Glomerular visceral epithelial cell (primary cell): ENCODE data around the gene NEDD4.
"Not testable (repeated sequence)": the region's sequence is repeated elsewhere in the genome, so short reads cannot be mapped to it uniquely, and the experiment has no call there.

Experiments
- DNase-seq: peaks from one replicate; pipeline ENCODE4 v3.0.0-alpha.2; 2016; ENCODE audit errors: extremely low spot score

Gene NEDD4

DNA sequence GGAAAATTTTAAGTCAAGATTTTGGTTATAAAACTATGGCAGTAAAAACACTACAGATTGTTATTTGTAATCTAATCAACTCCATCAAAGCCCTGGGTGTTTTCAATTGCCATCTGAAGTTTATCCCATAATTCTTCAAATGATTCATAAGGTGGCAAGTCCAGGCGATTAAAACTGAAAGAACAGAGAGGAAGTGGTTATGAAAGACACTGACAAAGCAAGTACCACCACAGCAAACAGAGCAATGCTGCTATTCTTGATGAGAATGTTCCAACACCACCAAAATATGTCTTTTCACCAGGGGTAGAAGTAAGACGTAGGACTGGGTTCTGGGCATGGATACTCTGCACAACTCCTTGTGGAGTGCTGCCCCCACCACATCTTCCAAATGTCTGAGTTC is 163.6 kb downstream of the NEDD4 start:
- no peak for DNase-seq

DNA sequence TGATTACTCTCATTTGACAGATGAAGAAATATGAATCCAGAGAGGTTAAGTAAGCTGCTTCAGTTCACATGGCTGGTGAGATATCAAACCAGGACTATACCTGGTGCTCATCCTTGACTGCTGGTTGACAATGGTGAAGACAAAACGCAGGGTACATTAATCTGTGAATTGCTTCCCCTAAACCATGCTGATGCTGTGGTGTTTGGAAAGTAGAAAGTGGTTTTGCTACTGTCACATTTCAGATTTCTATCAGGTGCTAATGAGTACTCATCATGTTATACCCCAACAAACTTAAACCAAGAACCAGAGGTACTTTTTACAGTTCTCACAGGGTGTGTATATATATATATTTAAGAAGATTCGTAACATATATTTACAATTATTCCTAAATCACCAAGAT is 165.5 kb downstream of the NEDD4 start:
- DNase-seq: no peak

DNA sequence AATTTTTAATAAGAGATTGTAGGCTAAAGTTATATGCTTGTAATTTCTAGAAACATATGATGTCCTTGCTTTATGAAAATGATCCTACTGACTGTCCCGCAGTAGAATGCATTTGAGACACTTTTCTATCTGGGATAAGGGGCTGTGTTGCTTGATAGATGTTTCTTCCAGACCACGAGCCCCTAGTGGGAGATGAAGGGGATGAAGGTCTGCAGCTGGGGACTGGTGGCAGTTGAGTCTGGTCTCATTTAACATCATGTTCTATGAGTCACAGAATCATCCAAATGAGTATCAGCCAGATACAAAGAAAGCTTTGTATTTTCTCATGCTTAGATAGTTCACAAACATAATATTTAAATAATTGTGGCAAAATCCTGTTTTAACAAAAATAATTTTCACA is 166.2 kb downstream of the NEDD4 start:
- no peak for DNase-seq

DNA sequence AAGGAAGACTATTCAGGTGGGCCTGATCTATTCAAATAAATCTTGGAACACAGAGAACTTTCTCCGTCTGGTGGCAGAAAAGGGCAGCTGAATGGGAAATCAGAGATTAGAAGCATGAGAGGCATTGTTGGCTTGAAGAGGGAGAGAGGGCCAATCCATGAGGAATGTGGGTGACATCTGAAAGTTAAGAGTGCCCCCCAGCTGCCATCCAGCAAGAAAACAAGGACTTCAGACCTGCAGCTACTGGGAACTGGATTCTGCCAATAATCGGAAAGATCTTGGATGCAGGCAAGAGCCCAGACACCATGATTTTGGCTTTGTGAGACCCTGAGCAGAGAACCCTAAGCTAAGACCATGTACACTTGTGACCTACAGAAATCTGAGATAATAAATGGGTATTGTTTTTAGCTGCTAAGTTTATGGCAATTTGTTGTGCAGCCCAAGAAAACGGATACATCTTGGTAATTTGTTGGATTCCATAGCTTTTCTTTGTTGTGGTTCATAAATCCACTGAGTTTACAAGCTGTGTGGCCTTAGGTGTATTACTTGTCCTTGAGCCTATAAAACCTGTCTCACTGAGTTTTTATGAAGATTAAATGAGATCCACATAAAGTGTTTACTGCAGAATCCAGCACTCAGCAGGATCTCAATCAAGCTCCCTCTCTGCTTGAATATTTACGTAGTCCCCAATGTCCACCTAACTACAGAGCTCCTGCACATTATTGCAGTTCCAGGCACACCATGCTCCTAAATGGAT is 168.4 kb downstream of the NEDD4 start:
- no peak for DNase-seq

DNA sequence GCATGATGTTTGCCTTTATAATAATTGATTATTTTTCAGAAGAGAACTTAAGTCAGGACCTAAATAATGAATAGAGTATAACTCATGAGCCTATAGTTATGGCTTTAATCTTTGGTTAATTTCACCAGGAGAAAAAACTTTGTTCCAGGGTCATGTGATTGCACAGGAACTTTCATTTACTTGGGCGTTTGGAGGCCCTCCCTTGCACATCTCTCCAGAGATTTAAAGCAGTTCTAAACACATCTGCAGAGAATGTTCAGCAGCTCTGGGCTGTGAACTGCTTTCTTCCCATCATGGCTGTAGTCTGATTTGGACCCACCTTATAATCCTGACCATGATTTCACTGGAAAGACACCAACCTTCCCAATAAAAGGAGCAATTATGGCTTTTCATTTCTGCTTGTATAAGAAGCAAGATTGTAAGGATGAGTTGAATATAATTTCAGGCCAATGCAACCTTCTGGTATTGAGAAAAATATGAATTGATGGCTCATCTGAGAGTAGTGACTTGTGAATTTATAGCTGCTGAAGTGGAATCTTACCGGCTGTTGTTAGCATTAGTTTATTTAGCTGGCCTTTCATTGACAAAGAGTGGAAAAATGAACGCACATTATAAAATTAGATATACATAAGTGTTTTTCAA is 169.6 kb downstream of the NEDD4 start:
- DNase-seq: no peak

DNA sequence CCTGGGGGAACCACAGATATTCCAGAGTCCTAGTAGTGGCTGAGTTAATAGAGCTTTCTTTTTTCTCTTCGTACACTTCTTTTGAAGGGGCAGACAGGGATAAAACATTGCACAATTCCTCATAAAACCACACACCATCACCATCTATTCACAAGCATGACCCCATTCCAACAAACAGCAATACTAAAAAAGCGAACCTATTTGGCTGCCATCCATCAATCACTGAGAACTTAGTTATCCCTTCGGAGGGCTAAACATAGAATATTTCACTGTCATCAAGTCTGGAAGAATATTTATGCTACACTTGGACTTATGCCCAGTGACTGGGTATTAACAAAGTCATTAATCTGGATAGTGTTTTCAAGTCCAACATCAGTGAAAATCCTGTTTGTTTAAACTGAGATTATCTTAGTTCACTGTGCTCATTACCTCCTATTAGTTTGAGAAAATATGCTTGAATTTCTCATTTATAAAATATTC is 170.2 kb downstream of the NEDD4 start:
- DNase-seq: peak; percentile 39

DNA sequence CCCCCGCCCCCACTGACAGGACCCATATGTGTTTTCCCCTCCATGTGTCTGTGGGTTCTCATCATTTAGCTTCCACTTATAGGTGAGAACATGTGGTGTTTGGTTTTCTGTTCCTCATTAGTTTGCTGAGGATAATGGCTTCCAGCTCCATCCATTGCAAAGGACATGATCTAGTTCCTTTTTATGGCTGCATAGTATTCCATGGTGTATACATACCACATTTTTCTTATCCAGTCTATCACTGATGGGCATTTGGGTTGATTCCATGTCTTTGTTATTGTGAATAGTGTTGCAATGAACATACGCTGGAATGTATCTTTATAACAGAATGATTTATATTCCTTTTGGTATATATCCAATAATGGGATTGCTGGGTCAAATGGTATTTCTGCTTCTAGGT is 171.7 kb downstream of the NEDD4 start:
- DNase-seq: not testable (repeated sequence)

DNA sequence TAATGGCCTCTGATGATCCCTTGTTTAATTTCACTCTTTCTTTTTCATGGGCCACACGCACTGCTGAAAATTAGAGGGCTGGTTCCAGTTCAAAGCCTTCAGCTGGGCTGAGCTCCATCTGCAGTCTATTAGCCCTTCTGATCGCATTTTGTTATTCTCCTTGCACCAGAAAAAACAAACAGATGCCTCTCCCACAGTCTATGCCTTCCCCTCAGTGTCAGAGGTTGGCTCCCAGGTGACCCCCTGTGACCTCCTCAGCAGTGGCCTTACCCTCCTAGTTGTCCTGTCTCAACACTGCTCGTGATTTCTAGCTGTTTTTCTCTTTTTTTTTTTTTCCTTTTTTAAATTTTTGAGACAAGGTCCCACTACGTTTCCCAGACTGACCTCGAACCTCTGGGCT is 173.4 kb downstream of the NEDD4 start:
- DNase-seq: no peak

DNA sequence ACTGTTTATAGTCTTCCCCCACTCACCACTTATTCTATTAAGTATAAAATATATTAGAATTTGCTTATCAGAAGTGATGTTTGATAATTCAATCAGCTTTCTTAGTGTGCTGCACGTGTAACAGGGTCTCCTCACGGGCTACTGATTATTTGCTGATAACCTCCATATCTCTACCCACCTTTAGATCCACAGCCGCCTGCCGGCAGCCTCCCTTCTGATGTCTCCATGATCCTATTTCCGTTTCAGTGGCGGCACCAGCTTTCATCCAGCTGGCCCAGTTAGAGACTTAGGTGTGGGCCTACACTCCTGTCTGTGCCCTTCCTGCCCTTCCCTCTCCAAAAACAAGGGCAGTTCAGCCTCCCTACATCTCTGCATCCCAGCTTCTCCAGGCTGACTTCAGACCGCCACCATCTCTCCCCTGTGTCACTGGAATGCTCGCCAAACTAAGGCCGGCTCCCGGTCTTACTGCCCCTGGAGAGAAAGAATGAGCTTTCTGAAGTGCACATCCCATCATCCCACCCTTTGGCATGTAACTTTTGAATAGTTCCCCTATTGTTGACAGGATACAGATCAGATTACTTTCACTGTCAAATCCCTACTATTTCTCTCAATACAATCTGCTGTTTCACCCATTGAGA is 173.9 kb downstream of the NEDD4 start:
- no peak for DNase-seq

DNA sequence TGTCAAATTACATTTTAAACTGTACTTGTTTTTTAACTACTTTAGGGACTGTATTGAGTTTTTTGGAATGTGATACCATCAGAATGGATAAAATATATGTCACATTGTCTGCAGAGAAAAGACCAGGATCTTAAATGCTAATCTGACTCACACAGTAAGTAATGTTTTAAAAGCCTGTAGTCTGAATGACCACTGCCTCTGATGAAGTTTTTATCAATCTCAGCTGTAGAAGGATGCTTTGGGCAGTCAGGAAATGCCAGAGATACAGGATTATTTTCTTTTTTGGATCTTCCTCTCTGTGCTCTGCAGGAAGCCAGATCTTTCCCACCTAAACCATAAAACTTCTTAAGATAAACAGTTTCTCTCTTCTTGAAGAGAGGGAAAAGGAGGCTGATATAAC is 177.4 kb downstream of the NEDD4 start:
- DNase-seq: no peak

DNA sequence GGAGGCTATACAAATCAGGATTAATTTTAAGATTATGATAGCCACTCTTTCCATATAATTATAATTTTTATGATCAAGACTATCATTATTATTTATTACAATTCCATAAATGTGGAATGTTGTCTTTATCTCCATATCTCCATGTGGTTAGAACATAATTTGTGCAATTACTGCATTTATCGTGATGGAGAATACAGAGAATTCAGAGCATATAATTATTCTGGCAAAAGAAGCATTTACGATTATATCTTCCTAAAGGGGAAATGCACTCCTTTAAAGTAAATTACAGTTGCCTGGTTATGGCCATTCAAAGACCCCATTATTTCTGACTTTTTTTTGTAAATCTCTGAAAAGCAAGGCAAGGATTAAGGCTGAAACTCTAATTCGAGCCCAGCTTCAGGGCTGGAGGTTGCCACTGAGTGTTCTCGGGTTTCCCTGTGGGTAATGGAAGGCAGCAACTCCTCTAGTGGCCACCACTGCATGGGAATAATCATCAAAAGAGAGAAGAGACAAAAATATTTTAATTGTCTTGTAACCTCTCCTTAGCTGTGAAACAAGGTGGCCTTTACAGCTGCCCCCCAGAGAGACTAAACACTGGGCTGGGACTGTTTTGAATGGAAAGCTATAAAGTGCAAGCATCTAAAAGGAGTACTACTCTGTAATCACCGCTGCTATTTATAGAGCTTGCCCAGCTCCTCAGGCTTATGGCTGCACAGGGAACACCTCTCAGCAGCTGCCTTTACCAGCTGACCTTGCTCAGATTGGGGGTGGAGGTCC is 190.6 kb downstream of the NEDD4 start:
- no peak for DNase-seq

DNA sequence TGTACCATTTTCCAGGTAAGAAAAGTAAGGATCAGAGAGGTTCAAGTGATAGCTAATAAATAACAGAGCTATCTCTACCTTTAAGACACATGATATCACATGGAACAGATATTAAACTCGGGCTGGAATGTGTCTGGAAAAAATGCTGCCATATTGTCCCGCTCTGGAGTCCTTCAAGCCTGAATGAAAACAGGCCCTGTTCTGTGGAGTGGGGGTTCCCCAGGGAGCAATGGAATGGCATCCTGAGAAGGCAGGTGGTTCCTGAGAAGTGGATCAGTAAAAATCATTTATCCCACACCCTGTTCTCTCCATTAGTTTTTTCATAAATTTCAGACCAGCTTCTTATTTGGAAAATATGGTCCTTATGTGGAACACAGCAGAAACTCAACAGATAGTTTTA is 193.2 kb downstream of the NEDD4 start:
- DNase-seq: no peak

DNA sequence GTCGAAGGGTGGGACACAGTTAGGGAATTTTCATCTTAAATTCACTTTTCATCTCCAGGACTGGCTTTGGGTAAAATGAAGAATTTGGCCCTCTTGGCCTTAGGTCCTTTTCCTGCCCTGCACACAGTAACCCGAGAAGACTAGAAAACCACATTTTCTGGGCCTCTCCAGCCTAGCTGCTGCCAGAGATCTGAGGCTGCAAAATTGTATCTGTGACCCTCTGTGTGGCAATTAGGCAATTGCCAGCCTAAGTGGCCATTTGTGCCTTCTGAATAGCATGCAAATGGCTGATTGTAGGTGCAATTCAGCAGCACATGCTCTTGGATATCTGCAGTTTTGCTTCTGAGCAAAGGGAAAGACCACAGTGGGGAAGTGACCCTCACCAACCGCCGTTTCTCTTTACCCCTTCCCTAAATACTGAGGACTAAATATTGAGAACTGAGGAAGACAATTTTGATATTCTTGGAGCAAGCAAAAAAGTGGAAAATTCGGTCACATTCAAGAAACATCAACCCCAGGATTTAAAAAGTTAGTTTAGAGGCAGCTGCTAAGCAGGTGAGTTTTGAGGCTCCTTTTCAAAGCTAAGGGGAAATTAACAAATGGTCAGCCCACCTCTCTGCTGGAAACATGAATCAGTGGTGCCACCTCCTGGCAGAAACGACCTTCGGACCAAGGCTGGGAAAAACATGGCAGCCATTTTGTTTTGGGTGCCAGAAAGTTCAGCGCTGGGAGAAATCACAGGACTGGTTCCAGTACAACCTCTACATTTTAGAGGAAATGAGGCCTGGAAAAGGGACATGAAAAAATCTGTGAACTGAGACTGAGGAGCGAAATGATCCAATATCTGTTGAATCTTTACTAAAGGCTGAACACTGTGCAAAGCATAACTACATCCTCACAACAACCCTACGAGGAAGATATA is 193.9 kb downstream of the NEDD4 start:
- DNase-seq: peak; percentile 58

DNA sequence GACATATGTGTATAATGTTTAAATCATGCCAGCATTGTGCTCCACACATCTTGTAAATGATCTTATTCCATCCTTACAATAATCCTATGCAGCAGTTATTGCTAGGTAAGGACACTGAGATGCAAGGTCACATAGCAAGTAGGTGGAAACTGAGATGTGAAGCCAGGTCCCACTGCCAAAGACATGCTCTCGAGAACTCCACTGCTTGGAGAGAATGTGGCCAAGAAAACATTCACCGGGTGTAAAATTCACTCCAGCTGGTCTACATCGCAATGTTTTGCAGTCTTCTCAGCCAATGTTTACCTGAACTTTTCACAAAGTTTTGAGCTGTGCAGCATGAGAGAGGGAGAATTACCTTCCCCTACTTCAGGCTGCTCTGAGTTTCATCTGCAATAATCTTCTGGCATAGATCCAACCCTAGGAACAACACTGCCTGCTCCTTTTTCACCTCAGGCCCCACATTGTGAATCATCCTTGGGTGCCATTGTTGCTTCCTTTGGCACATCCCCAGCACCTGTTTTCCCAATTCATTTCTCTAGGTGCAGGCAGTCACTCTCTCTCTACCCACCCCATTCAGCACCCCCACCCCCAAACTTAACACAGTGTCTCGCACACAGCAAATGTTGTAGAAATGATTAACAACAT is 197.0 kb downstream of the NEDD4 start:
- DNase-seq: peak; percentile 34

DNA sequence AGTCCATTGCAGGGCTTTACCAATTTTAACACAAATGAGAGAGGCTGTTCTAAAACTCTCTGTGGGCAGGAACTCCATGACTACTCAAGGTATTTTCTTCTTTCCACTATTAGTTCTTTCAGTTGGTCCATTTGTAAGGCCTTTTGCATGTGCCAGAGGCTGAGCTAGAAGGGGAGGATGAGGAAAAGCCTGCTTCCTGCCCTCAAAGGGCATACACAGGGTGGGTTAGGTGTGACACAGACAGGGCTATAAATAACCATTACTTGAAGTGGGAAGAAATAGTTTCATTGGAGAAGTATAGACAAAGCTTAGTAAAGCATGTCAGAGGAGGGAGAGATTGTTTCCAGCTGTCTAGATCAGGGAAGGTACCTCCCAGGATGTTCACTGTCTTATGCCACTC is 198.4 kb downstream of the NEDD4 start:
- DNase-seq: no peak

DNA sequence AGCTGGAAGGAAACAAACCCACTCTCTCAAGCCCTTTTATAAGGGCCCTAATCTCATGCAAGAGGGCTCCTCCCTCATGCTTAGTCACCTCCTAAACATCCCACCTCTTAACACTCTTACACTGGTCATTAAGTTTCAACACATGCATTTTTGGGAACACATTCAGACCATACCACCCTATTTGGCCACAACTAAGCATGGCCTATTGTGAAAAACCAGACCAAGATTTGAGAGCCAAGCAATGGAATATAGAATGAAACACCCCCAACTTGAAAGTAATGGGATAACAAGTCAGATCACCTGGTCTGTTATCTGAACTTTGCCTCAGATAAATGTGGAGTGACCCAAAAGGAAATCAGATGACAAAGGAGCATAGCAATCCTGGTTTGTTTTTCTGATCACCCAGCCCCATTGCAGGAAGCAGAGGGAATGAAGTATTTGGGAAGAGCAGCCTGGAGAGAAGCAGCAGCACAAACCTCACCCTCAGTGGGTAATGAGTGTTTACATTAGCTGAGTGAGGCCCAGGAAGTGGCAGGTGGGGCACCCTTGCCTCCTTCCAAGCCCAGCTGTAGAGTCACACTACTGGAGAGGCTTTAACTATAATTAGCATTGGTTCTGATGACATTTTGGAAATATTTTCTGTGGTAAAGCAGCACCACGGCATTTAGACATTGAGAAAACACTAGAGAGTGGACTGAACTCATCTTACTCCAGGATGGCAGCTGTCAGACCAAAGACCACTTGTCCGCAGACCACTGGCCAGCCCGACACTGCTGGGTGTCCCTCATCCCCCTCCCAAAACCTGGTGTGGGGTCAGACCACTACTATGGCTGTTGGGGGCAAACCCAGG is 201.6 kb downstream of the NEDD4 start:
- DNase-seq: peak; percentile 45

DNA sequence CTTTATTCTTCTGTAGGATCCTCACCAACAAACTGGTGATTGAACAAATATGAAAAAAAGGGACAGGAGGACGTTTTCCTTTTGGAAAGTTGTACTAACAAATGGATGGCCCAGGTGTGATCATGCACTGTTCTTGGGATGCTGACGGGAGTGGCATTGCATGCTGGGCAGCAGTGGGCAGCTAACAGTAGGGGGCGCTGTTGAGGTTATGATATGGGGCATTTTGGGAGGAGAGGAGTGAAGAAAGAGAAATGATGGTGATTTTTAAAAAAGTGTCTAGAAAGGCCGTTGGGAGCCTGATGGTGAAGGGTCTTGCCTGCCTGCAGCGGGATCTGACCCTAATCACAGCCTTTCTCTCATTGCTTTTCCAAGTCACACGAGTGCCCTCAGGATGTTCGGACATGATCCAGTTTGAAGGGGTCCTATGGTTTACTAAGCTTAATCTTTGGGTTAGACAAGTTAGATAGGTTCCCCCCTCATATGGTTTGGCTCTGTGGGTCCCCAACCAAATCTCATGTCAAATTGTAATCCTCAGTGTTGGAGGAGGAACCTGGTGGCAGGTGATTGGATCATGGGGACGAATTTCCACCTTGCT is 204.2 kb downstream of the NEDD4 start:
- no peak for DNase-seq

DNA sequence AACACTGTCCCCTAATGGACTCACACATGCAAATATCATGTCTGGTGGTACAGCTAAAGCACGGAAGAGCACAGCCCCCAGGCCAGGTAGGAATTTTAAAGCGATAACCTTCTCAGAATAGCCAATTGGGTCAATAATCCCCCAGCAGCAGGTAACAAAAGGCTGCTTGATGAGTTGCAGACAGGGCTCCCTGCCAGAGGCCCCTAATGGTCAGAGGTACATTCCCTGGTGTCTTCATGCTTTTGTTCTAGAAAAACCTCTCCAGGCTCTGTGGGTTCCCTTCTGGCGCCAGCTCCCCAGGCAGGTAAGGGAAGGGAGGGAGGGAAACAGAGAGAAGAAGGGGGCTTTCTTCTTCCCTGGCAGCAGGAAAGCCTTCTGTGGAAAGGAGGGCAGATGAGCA is 207.1 kb downstream of the NEDD4 start:
- no peak for DNase-seq

DNA sequence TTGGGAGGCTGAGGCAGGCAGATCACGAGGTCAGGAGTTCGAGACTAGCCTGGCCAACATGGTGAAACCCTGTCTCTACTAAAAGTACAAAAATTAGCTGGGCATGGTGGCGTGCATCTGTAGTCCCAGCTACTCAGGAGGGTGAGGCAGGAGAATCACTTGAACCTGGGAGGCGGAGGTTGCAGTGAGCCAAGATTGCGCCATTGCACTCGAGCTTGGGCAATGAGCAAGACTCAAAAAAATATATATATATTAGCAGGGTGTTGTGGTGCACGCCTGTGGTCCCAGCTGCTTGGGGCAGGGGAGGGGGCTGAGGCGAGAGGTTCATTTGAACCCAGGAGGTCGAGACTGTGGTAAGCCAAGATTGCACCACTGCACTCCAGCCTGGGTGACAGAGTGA is 207.8 kb downstream of the NEDD4 start:
- not testable (repeated sequence) for DNase-seq
